ENCODE data around the gene UNC45A.

The UNC45A gene

GRCh38 chr15:90950676-90951075 is 15.6 kb downstream of the UNC45A start:
- TF ChIP-seq CTCF (IDR thresholded peaks at IDR 0.05), result no peak
- no peak for TF ChIP-seq ZFX (IDR thresholded peaks at IDR 0.05; ENCODE audit: borderline replicate concordance)
- H3K27ac ChIP-seq, result no peak overlapping the region

GRCh38 chr15:90952901-90953677 is 18.0 kb downstream of the UNC45A start:
- TF ChIP-seq ZFX (IDR thresholded peaks at IDR 0.05; ENCODE audit: borderline replicate concordance) (no peak), CTCF (IDR thresholded peaks at IDR 0.05) (no peak)

GRCh38 chr15:90953947-90954711 is 19.0 kb downstream of the UNC45A start:
- TF ChIP-seq CTCF (IDR thresholded peaks at IDR 0.05) (no peak), ZFX (IDR thresholded peaks at IDR 0.05; ENCODE audit: borderline replicate concordance) (no peak)
- H3K27ac ChIP-seq, result no peak overlapping the region

More at GRCh38 chr15:90952901-90953677, 18.0 kb downstream of the UNC45A start:
- no peak overlapping the region for H3K27ac ChIP-seq

- TF ChIP-seq CTCF (IDR thresholded peaks at IDR 0.05) (no peak), ZFX (IDR thresholded peaks at IDR 0.05; ENCODE audit: borderline replicate concordance) (no peak)
- peak within 1 kb of the TSS; percentile 57 for H3K27ac ChIP-seq
Observed at GRCh38 chr15:90954712-90955623, 19.9 kb downstream of the UNC45A start, which contains the start of gene RCCD1. Gene RCCD1 (plus strand): TSS chr15:90954884. CDS start chr15:90956735, 1,851 bp downstream.

- TF ChIP-seq ZFX (IDR thresholded peaks at IDR 0.05; ENCODE audit: borderline replicate concordance) (no peak), CTCF (IDR thresholded peaks at IDR 0.05) (no peak)
- H3K27ac ChIP-seq, result peak overlapping the region; percentile 57
Observed at GRCh38 chr15:90955624-90956273, 20.7 kb downstream of the UNC45A start.

GRCh38 chr15:90956274-90957030 is 21.4 kb downstream of the UNC45A start:
- TF ChIP-seq ZFX (IDR thresholded peaks at IDR 0.05; ENCODE audit: borderline replicate concordance) (no peak), CTCF (IDR thresholded peaks at IDR 0.05) (peak; percentile 97)
- H3K27ac ChIP-seq, result peak overlapping the region; percentile 57

Measured in 22Rv1 (cell line).